DOHH2 (cell line): ENCODE measurements around the gene EVPL.

ENCODE experiments used
- H3F3A ChIP-seq: fragments of 200-600 bp; sonication (generic), shearing (Covaris generic); 2 replicates; pipeline ENCODE4 v1.6.0; 2016; ENCODE audit warnings: antibody characterized with exemption, mild to moderate bottlenecking; ENCODE audit not compliant: control insufficient read depth, insufficient read depth
- H3K27ac ChIP-seq: fragments of 200-600 bp; sonication (generic); 2 replicates; pipeline ENCODE4 v1.5.1; 2014; ENCODE audit warnings: low read depth, mild to moderate bottlenecking, low read length, moderate library complexity
- H3K27me3 ChIP-seq: fragments of 200-600 bp; sonication (generic); 2 replicates; pipeline ENCODE4 v1.6.1; 2014; ENCODE audit warnings: mild to moderate bottlenecking, low read length, mixed read lengths; ENCODE audit not compliant: control insufficient read depth
- H3K36me3 ChIP-seq: fragments of 200-600 bp; sonication (generic); 2 replicates; pipeline ENCODE4 v1.6.1; 2014; ENCODE audit warnings: mild to moderate bottlenecking, low read length, moderate library complexity, mixed read lengths; ENCODE audit not compliant: control insufficient read depth
- H3K4me1 ChIP-seq: fragments of 200-600 bp; sonication (generic); 2 replicates; pipeline ENCODE4 v1.6.1; 2014; ENCODE audit warnings: mild to moderate bottlenecking, low read length, mixed read lengths; ENCODE audit not compliant: control insufficient read depth
- H3K4me2 ChIP-seq: fragments of 200-600 bp; sonication (generic); 2 replicates; pipeline ENCODE4 v1.6.0; 2014; ENCODE audit warnings: mild to moderate bottlenecking, low read length, moderate library complexity
- H3K4me3 ChIP-seq: fragments of 200-600 bp; sonication (generic); 2 replicates; pipeline ENCODE4 v1.5.1; 2014; ENCODE audit warnings: mild to moderate bottlenecking, low read length, mixed read lengths
- H3K79me2 ChIP-seq: fragments of 200-600 bp; sonication (generic); 2 replicates; pipeline ENCODE4 v1.6.1; 2014; ENCODE audit warnings: mild to moderate bottlenecking, low read length, mixed read lengths; ENCODE audit not compliant: control insufficient read depth
- H3K9me2 ChIP-seq: fragments of 200-600 bp; sonication (generic); replicated peaks from 2 replicates; pipeline ENCODE4 v1.6.1; 2014; ENCODE audit warnings: mild to moderate bottlenecking, low read length, mixed read lengths; ENCODE audit not compliant: control insufficient read depth
- H3K9me3 ChIP-seq: fragments of 200-600 bp; sonication (generic); 2 replicates; pipeline ENCODE4 v1.6.1; 2014; ENCODE audit warnings: antibody characterized with exemption, low read length, mixed read lengths; ENCODE audit not compliant: control insufficient read depth, insufficient read depth
- H4K20me1 ChIP-seq: fragments of 200-600 bp; sonication (generic); 2 replicates; pipeline ENCODE4 v1.6.0; 2014; ENCODE audit warnings: low read depth, mild to moderate bottlenecking, antibody characterized with exemption, low read length, moderate library complexity; ENCODE audit not compliant: control insufficient read depth, insufficient read depth
- EZH2phosphoT487 ChIP-seq: fragments of 200-600 bp; sonication (generic); IDR thresholded peaks from 2 replicates; pipeline ENCODE4 v1.6.1; 2017; ENCODE audit warnings: borderline replicate concordance, mild to moderate bottlenecking, antibody characterized with exemption, low read length, moderate library complexity, mixed read lengths
- TF ChIP-seq, protein P1 (sequence below): fragments of 200-600 bp; sonication (generic); IDR thresholded peaks from one replicate; pipeline ENCODE4 v1.5.1; 2014; ENCODE audit warnings: antibody characterized with exemption, mild to moderate bottlenecking, low read depth, low read length; ENCODE audit not compliant: poor library complexity, severe bottlenecking

EVPL gene

DNA sequence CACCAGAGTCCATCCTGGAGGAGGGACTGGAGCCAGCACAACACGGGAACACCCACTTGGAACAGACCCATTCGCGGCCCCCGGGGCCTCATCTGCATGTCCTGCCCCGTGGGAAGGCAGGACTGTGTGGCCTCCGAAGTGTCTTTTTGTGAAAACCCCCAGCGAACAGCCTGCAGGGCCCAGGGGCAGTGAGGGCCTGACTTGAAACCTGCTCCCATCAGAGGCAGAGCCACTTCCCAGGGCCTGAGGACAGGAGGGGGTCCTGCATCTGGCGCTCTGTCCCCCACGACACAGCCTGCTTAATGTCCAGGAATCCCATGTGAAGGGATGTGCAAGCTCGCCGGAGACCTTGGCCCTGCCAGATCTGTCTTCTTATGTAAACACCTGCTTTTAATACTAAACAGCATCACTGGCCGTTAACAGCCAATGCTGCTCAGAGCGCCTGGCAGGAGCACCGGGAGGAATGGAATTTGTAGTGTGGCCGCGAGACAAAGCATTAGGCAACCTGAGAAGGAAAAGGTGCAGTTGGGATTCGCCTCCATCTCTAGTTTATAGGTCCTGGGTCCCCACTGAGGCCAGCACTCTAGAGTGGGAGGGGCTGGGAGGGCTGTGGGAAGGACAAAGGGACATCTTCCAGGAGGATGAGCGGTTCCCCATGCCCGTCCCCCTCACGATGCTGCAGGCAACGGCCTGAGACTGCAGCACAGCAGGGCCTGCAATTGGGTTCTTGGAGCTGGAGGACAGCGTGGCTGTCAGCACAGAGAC lies 9.6 kb upstream of the EVPL start:
- H3K27ac ChIP-seq = no peak overlapping the region
- no peak overlapping the region for H3K4me2 ChIP-seq
- H4K20me1 ChIP-seq = no peaks in the 10 kb centered on the region

DNA sequence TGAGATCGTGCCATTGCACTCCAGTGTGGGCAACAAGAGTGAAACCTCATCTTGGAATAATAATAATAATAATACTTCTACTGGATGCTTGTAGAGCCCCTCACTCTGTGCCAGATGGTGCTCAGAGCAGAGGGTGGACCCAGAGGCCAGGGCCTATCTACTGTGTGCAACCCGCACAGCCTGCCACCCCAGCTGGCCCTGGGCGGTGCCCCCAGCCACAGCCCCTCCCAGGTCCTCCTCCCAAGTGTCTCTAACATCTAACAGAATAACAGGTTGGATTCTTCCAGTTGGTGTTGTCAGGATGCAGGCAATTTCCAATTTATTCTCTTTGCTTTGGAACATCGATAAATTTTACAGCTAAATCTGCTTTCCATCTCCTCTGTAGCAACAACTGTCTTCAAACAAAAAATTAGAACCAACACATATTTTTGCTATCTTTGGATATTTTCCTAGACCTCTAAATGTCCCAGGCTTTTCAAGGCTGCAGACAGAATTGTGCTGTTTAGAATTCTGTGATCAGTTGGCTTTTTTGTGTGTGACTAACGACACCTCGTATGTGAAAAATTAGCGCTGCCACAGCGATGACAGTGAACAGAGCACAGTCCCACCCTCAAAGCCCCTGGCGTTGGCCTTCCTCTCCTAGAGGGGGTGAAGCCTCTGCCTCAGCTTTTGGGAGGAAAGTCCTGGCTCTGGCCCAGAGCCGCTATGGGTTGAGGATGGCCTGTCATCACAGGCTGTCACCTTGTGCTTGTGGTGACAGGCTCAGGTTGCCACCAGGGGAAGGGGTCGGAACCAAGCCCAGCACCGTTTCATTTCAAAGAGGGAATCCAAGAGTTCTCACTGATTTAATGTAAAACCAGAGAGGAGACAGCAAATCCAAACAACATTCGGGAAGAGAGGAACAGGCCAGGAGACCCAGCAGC lies 7.6 kb upstream of the EVPL start:
- Histone ChIP-seq H3K4me3 (no peak overlapping the region), H3F3A (no peaks in the 10 kb centered on the region), H3K27me3 (no peaks in the 10 kb centered on the region), H3K9me3 (no peaks in the 10 kb centered on the region), H3K4me2 (no peak overlapping the region), H3K27ac (no peak overlapping the region), H3K9me2 (no peaks in the 10 kb centered on the region), H3K36me3 (peaks cover 15% of the 10 kb centered on the region), H4K20me1 (no peaks in the 10 kb centered on the region), H3K79me2 (no peaks in the 10 kb centered on the region), H3K4me1 (peaks cover 5% of the 10 kb centered on the region)
- no peak for TF ChIP-seq EZH2phosphoT487
- TF ChIP-seq, protein P1, sequence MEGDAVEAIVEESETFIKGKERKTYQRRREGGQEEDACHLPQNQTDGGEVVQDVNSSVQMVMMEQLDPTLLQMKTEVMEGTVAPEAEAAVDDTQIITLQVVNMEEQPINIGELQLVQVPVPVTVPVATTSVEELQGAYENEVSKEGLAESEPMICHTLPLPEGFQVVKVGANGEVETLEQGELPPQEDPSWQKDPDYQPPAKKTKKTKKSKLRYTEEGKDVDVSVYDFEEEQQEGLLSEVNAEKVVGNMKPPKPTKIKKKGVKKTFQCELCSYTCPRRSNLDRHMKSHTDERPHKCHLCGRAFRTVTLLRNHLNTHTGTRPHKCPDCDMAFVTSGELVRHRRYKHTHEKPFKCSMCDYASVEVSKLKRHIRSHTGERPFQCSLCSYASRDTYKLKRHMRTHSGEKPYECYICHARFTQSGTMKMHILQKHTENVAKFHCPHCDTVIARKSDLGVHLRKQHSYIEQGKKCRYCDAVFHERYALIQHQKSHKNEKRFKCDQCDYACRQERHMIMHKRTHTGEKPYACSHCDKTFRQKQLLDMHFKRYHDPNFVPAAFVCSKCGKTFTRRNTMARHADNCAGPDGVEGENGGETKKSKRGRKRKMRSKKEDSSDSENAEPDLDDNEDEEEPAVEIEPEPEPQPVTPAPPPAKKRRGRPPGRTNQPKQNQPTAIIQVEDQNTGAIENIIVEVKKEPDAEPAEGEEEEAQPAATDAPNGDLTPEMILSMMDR = no peak

More for the DNA sequence above, 9.6 kb upstream of the EVPL start:
- Histone ChIP-seq H3K9me2 (no peaks in the 10 kb centered on the region), H3K9me3 (no peaks in the 10 kb centered on the region), H3K4me1 (no peaks in the 10 kb centered on the region), H3K27me3 (no peaks in the 10 kb centered on the region), H3K4me3 (no peak overlapping the region), H3F3A (no peaks in the 10 kb centered on the region), H3K36me3 (peaks cover 35% of the 10 kb centered on the region), H3K79me2 (no peaks in the 10 kb centered on the region)
- no peak for TF ChIP-seq EZH2phosphoT487
- TF ChIP-seq, protein P1 = no peak

GRCh38 chr17:76033139-76033538 lies 6.0 kb upstream of the EVPL start:
- Histone ChIP-seq H3K4me3 (no peak overlapping the region), H3K4me2 (no peak overlapping the region), H3K9me3 (no peaks in the 10 kb centered on the region), H3F3A (no peaks in the 10 kb centered on the region), H3K79me2 (no peaks in the 10 kb centered on the region), H3K4me1 (peaks cover 16% of the 10 kb centered on the region), H3K36me3 (no peaks in the 10 kb centered on the region; the same call in 1 of the 2 replicates), H4K20me1 (no peaks in the 10 kb centered on the region), H3K27me3 (no peaks in the 10 kb centered on the region), H3K9me2 (no peaks in the 10 kb centered on the region), H3K27ac (no peak overlapping the region)
- TF ChIP-seq EZH2phosphoT487 = no peak
- TF ChIP-seq, protein P1 = no peak
